Daoy (cell line): ENCODE results near the gene APP. TPM values are rescaled to one million over a fixed set of nuclear protein-coding genes. Genes with fewer than 3 reads are reported as not detected.

Experiments used
- DNase-seq: peaks from one replicate; pipeline ENCODE4 v3.0.0-alpha.2; 2015; ENCODE audit warnings: low read depth
- total RNA-seq: library from RNA; depleted of rRNA; stranded (reverse); fragments of >200 nt; shearing (Covaris generic); gene quantifications from 2 replicates; pipeline ENCODE4 v1.2.3, GENCODE V29; 2014; rRNA removed

The APP gene
- 156 and 162 TPM in 2 replicates for total RNA-seq

DNA sequence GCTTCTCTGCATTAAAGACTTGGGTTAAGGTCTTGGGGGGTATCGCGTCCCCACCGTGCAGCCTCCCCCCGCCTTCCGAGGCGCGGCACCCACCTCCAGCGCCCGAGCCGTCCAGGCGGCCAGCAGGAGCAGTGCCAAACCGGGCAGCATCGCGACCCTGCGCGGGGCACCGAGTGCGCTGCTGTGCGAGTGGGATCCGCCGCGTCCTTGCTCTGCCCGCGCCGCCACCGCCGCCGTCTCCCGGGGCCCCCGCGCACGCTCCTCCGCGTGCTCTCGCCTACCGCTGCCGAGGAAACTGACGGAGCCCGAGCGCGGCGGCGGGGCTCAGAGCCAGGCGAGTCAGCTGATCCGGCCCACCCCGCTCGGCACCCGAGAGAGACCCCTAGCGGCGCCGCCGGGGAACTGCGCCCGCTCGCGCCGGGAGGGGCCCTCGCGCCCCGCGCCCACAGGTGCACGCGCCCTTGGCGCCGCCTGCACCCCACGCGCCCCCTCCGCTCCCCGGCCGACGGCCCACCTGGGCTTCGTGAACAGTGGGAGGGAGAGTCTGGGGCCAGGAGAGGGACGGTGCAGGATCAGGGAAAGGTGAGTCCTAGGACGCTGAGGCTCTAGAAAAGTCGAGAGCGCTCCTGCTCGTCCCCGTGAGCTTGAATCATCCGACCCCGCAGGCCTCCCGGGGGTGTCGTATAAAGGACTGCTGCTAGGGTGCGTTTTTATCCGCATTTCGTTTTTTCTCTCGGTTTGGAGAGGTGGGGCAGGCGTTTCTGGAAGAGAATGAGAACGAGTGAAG is at the start of gene APP:
TSS of gene APP (minus strand) at position 300 of the 787 bp plus-strand sequence. CDS start at position 150, 150 bp downstream.
- DNase-seq = peak; percentile 90

DNA sequence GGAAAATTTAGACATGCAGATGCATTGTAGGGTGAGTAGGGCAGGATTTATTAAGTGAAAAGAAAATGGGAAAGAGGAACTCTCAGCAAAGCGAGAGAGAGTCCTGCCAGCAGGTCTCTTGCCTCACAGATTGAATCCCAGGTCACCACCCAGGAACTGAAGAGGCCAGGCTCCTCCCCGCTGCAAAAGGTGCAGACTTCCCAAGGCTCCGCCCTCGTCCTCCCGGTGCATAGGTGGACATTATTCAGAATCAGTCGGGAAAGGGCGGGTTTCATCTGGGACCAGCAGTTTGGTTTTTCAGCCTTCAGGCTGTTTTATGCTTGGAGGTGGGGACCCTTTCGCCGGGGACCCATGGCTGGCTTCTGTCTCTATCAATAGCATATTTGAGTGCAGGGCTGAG is 41.6 kb upstream of the APP start:
- no peak for DNase-seq

DNA sequence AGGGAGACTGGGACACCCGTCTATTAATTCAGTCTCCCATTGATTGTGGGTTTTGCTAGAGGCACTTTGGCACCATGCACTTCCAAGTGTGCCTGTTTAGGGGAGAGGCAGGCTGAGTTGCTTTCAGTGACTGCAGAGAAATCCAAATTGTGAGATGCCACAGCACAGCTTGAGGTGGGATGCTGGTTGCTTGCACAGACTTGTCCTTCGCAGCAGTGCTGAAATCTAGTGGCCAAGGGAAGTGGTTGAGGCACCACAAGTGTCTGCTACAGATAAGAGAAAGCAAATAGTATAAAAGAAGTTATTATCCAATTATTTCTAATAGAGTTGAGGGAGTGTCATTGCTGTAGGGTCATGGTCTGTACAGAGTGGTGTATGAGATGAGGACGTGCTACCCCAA is 40.0 kb upstream of the APP start:
- DNase-seq = no peak

DNA sequence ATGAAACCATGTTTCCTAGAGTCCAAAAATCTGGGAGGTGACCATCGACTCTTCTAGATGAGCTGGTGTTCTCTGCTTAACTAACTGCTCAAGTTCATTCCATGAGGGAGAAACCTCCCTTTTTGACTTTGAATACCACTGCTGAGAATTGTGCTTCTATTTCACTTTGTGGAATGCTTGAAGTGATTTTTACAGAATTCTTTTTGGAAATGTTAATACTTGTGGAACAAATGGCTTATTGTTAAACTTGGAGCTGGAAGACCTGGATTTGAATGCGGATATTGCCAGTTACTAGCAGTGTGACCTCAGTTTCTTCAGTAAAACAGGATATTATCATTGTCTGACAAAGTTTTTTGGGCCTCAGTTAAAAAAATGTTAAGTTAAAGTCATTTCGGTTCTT is 36.5 kb upstream of the APP start:
- no peak for DNase-seq

DNA sequence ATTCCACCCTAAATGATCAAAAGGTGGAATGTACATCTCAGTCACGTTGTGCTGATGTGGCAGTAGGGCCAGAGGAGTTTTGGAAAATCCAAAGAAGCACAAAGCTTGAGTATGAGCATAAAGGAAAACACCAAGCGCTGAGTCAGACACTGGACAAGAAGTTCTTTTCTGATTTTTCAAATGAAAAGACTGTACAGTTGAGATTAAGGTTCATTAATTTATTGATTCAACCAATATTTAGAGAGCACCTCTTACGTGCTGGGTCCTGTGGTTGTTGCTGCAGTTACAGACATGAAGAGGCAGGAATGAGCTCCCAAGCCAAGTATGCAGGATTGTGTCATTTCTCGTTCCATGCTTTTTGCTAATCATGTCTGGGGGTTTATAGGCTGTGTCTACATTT is 28.9 kb upstream of the APP start:
- DNase-seq = no peak

DNA sequence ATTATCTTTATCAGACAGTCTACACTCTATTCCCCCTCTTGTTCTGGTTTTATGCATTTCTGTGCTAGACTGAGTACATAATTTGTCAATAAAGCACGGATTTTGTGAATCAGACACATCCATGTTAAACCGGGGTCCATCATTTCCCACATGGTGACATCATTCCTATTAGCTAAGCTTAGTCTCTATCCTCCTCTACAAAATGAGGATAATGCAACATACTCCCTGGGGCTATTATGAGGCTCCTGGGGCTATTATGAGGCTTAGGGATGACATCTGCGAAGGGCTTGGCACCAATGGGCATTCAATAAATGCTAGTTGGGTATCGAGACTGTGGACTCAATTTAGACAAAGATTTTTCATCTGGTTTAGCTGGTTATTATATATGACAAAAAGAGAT is 25.1 kb upstream of the APP start:
- no peak for DNase-seq

DNA sequence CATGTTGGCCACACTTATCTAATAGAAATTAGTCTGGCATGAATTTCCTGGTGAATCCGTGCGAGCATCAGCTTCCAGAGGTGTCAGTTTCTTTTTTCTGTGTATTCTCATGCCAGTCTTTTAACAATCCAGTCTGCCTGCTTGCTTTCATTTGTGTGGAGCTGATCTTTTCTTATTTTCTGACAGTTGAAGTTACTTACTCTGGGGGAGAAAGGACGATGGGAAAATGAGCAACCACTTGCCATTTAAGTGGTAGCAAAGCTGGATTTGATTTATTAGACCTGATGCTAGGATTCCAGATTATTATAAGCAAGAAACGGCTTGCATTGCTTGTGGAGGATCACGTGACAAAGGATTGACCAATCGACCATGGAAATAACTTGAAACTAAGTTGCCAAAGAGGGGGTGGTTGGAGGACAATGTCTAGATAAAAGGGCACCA is 24.3 kb upstream of the APP start:
- no peak for DNase-seq

DNA sequence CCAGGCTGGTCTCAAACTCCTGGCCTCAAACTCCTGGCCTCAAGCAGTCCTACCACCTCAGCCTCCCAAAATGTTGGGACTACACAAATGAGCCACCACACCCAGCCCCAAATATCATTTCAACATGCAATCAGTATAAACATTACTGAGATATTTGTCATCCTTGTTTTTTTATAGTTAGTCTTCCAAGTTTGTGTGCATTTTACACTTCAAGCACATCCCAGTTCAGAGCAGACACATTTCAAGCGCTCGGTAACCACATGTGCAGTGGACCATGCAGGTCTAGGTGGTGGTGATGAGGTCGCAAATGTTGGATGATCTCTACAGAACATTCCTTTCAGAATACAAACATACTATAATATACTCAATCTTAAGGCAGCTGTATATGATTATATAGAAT is 23.8 kb upstream of the APP start:
- no peak for DNase-seq

DNA sequence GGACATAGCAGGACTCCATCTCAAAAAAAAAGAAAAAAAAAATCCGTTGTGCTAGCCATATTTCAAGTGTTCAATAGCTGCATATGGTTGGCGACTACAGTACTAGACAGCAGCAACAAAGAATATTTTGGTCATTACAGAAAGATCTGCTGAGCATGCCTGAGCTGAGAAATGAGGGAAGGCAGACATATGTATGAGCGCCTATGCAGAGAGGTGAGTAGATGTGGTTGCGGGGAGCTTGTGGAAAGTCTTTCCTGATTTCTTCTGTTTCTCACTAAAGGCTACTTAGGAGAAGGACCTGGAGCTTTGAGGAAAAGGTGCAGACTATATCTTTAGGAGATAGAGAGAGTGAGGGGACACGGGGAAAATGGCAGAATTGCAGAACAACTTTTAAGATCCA is 21.0 kb upstream of the APP start:
- DNase-seq = no peak

DNA sequence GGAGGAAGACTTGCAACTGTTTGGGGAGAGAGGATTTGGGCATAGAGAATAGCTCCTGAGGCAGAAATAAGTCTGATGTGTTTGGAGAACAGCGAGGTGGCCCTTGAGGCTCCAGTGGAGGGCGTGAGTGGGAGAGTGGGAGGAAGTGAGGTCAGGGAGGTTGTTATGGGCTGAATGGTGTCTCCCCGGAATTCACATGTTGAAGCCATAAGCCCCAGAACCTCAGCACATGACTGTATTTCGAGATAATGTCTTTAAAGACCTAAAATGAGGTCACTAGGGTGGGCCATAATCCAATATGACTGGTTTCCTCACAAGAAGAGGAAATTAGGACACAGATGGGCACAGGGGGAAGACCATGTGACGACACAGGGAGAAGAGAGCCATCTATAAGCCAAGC is 17.9 kb upstream of the APP start:
- DNase-seq = no peak

DNA sequence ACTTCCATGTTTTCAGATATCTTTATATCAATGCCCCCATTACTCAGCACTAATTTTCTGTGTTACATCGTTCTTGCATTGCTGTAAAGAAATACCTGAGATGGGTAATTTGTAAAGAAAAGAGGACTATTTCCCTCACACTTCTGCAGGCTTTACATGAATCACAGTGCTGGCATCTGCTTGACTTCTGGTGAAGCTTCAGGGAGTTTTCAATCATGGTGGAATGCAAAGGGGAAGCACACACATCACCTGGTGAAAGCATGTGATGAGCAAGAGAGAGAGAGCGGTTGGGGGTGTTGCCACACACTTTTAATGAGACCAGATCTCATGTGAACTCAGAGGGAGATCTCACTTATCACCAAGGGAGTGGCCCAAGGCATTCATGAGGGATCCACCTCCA is 14.9 kb upstream of the APP start:
- no peak for DNase-seq

DNA sequence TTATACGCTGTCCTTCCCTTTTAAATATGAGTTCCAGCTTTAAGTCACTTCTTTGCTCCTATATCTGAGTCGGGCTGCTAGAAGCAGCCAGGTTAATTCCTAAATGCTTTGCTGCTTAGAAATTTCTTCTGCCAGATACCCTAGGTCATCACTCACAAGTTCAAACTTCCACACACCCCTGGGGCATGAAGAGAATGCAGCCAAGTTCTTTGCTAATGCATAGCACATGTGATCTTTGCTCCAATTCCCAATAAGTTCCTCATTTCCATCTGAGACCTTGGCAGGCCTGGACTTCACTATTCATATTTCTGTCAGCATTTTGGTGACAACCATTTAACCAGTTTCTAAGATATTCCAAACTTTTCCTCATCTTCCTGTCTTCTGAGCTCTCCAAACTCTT is 14.5 kb upstream of the APP start:
- DNase-seq = no peak

DNA sequence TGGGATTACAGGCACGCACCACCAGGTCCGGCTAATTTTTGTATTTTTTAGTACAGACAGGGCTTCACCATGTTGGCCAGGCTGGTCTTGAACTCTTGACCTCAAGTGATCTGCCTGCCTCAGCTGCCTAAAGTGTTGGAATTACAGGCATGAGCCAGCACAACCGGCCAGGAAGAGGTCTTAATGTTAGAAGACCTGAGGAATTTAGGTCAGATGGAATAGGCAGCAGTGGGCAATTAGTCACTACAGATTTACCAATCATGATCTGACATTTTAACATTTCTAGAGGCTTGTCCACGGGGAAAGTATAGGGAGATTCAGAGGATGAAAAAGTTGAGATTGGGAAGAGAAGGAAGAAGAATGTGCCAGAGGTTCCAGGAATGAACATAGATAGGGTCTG is 8.9 kb upstream of the APP start:
- DNase-seq = no peak

DNA sequence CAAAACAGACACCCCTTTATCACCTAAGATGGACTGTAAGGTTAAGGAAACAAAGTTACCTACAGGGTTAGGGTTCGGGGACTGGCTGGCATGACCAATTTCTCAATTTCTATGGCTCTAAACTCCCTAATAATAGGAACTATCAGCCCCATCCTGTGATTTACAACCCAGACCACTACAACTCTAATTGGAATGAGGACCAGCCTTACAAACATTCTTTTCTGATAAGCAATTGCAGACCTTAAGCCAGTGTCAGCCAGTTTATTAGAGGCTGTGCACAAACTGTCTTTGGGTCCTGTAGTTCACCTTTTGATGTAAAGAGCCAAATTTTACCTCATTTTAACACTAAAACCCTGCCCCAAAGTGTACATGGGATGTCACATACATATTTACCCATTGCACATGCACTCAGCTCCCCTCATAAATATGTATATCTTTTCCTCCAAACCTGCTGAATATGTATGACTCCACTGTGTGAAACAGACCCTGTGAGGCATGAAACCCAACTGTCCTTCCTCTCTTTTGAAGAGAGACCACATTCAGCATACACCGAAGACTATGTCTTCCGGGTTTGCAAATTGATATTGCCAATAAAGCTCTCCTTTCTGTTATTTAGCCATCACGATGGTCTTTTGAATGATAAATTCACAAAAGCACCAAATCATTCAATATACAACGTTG is 7.3 kb upstream of the APP start:
- no peak for DNase-seq

DNA sequence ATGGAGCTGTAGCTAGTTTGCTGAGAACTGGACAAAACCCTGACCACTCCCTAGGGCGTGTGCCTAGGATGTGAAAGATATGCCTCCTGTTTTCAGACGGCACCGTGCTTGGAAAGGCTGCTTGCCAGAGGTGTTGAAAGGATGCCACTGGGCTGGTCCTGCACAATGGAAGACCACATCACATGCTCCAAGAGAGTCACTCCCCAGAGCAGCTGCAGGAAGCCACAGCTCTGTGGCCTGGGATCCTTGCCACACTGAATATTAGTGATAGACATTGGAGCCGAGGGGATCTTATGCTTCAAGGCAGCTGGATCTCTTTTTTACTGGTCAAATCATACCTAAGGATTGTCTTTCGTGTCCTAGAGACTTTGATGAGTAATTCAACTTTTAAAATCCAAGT is 6.6 kb upstream of the APP start:
- no peak for DNase-seq

DNA sequence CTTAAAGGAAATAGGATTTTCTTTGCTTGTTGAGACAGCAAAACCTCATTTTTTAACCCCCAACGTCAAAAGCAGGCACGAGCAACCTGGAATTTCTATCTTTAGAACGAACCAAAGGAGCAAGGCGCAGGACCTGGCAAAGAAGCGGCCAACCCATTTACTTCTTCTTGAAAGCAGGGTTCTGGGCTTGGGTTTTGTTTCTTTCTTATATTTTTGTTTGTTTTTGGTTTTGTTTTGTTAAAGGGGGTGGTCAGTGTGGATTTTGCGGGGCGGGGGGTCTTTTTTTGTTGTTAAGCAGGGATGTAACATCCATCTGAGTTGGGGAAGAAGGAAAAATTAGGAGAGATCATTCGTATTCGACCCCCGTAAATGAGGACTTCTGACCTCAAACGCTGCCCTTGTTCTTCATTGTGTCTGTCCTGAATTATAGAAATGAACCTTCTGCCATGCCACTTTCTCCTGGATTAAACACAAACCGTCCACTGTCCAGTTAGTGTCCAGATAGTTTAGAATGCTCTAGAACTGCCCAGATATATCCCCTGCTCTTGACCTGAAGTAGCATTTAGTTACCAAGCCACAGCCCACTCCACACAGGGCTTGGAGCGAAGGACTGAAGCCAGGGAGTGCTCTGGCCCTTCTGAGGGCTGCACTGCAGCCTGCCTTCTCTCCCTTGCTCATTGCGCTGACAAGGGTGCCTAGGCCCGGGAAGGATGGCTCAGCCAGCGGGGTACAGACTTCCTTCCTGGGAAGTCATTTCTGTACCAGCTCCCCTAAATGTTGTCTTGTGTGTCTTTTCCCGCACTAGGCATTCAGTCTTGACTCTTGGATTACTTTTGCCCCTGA is 909 bp upstream of the APP start:
- DNase-seq = no peak

DNA sequence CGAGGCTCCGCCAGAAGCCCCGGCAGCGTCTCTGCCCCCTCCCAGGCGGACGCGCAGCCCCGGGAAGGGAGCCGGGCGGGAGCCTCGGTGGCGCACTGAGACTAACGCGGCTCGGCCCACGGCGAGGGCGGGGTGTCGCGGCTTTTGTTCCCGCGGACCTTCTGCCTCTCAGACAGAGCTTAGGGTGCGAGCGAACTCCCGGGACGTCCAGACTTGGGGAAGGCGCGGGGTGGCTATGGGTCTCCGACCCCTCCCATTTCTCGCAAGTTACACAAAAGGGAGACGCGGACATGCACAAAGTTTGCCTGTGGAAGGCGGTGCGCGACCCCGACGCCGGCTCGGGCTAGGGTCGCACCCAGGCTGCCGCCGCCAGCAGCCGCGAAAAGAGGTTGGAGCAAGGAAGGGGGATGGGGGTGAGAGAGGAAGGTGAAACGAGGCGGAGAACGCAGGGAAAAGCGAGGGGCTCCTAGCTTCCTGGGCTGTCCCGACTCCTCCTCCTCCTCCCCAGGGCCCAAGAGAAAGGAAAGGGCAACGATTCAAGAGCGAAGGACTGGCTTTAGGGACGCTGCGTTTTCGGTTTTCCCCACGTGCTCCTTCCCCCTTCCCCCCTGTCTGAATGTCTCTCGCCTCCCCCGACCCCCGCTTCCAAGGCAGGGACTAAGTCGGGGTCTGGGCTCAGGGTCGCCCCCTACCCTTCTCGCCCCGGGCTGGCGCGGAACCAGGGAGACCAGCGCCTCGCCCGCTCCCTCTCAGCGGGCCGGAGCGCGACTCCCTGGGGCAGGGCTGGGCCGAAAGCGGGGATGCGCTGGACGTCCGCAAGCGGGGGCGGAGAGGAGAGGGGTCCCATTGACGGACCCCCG is 729 bp downstream of the APP start:
- DNase-seq = peak; percentile 79

DNA sequence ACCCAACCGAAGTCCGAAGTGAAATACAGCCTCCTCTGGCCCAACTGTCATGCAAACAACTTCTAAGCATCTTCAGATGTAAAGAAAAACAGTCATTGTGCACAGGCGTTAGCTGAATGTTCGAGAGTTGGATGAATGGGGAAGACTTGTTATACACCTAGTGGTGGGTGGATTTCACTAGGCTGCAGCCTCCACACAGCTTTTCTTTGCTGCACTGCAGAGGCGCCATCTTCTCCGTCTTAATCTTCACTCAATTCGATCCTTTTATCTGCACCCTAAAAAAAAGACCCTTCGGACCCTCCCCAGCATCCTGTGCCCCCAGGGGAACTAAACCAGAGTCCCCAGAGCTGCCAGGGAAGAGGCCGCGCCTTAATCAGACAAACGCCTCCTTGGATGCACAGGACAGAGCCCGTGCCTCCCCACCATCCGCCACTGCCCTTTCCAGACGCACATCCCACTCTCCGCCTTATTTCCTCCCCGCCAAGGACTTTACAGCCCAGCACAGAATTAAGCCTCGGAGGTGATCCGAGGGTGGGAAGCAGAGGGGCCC is 1.4 kb downstream of the APP start:
- peak; percentile 66 for DNase-seq

DNA sequence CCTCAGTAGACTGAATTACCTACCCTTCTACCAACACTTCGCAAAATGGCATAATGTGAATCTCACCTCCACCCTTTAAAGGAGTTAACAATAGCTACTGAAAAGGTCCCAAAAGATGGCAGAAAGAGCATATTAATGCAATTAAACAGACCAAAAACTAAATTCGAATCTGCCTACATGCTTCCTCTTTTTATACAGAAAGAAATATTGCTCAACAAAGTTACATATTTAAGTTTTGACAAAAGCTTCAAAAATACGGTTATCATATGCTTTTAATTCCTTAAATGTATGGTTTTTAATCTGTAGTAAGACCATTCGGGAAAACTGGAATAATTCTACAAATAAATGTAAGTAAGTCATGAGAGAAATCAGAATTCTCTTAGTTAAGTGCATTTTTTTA is 2.2 kb downstream of the APP start:
- no peak for DNase-seq

DNA sequence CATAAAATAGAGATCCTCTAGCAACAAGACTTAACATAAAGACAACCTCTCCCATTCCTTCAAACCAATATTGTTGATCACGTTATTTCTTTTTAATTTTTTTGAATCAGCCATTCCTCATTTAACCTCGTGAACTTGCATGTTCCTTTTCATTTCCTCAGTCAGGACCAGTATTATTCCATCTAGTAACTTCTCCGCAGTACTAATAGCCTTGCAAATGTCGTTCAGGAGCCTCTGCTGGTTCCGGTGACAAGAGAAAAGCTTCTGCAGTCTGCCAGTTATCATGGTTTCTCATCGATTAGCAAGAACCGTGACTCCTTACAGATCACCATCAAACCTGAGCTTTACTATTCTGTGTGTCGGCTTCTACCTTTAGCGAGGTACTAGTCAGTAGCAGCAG is 3.0 kb downstream of the APP start:
- DNase-seq = no peak

DNA sequence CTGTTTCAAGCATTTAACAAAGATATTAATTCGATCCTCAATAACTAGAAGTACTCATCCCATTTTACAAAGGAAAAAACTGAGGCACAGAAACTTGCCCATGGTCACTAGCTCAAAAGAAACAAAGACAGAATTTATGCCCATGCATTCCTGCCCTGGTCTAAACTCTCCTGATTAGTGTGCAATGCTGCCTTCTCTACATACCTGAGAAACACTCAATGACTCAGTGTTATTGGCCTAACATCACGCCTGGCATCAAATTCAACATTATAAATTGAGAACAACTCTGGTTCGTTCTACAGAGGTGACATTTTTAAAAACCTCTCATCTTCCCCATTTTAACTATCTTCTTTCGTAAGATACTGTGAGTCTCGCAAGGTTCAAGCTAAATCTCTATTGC is 5.2 kb downstream of the APP start:
- no peak for DNase-seq
